ENCODE data around the gene SPN.
"Not testable (repeated sequence)": the region's sequence is repeated elsewhere in the genome, so short reads cannot be mapped to it uniquely, and the experiment has no call there.

DNA sequence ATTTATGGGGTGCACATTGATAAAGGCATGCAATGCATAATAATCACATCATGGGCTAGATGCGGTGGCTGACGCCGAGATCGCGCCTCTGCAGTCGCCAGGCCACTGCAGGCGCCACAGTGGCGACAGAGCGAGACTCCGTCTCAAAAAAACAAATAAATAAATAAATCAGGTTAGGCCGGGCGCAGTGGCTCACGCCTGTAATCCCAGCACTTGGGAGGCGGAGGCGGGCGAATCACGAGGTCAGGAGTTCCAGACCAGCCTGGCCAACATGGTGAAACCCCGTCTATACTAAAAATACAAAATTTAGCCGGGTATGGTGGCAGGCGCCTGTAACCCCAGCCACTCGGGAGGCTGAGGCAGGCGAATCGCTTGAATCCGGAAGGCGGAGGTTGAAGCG lies 29.6 kb downstream of the SPN start:
- TF ChIP-seq, protein P1, sequence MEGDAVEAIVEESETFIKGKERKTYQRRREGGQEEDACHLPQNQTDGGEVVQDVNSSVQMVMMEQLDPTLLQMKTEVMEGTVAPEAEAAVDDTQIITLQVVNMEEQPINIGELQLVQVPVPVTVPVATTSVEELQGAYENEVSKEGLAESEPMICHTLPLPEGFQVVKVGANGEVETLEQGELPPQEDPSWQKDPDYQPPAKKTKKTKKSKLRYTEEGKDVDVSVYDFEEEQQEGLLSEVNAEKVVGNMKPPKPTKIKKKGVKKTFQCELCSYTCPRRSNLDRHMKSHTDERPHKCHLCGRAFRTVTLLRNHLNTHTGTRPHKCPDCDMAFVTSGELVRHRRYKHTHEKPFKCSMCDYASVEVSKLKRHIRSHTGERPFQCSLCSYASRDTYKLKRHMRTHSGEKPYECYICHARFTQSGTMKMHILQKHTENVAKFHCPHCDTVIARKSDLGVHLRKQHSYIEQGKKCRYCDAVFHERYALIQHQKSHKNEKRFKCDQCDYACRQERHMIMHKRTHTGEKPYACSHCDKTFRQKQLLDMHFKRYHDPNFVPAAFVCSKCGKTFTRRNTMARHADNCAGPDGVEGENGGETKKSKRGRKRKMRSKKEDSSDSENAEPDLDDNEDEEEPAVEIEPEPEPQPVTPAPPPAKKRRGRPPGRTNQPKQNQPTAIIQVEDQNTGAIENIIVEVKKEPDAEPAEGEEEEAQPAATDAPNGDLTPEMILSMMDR (conservative IDR thresholded peaks at IDR 0.05; ENCODE audit: low read depth, low read length): not testable (repeated sequence)
- not testable (repeated sequence) for TF ChIP-seq EZH2 (IDR thresholded peaks at IDR 0.05; ENCODE audit: borderline replicate concordance, low read depth, low read length, poor library complexity, severe bottlenecking)

Measured in A673 (cell line).